Thymus (tissue), 14 donors: ENCODE results near the gene PEX7. TPM values are rescaled to one million over a fixed set of nuclear protein-coding genes. Genes with fewer than 3 reads are reported as not detected.
A peak's percentile ranks its signal among the peaks of the same experiment; 100 is the strongest.

Experiments
- DNase-seq, 9 donors: peaks; one replicate each; pipeline ENCODE4 v3.0.0-alpha.2; 2013; ENCODE audit warnings: low spot score in 9 of 9, low read depth in 6 of 9, missing footprints in 1 of 9
- H3K27ac ChIP-seq, 2 donors: one replicate each; pipeline ENCODE4 v1.5.1; 2013; ENCODE audit warnings: control low read depth in 1 of 2, low read depth in 1 of 2, low read length in 1 of 2, mild to moderate bottlenecking in 1 of 2, moderate library complexity in 1 of 2
- H3K27me3 ChIP-seq, 2 donors: one replicate each; pipeline ENCODE4 v1.5.1; 2013; ENCODE audit warnings: low read length in 1 of 2; ENCODE audit not compliant: control insufficient read depth in 2 of 2, insufficient read depth in 1 of 2
- H3K36me3 ChIP-seq, 2 donors: one replicate each; pipeline ENCODE4 v1.5.1; 2013; ENCODE audit warnings: low read length in 1 of 2, mild to moderate bottlenecking in 1 of 2, moderate library complexity in 1 of 2; ENCODE audit not compliant: control insufficient read depth in 2 of 2, insufficient read depth in 2 of 2
- H3K4me1 ChIP-seq, 2 donors: one replicate each; pipeline ENCODE4 v1.5.1; 2013; ENCODE audit warnings: low read length in 2 of 2; ENCODE audit not compliant: control insufficient read depth in 2 of 2, insufficient read depth in 2 of 2
- H3K4me3 ChIP-seq, 2 donors: one replicate each; pipeline ENCODE4 v1.5.1; 2013; ENCODE audit warnings: low read length in 2 of 2, control low read depth in 1 of 2, mild to moderate bottlenecking in 1 of 2
- H3K9me3 ChIP-seq, 2 donors: one replicate each; pipeline ENCODE4 v1.5.1; 2013; ENCODE audit warnings: low read length in 1 of 2, mild to moderate bottlenecking in 1 of 2; ENCODE audit not compliant: control insufficient read depth in 2 of 2, insufficient read depth in 1 of 2
- WGBS: extraction: QIAGEN DNeasy Blood & Tissue Kit; methylation state at CpG from one replicate; pipeline ENCODE4 v1.1.7; 2013; 5-methylcytosine and 5-hydroxymethylcytosine counted together
- long read RNA-seq, 10 donors: transcript quantifications; one replicate each; lab custom pipeline, GENCODE V29; 2026
- polyA plus RNA-seq: library from polyadenylated mRNA; stranded (reverse); fragments of 200-250 nt; gene quantifications from one replicate; pipeline ENCODE4 v1.2.3, GENCODE V29; 2013
- total RNA-seq: library from RNA; stranded (reverse); fragments of 120-200 nt; gene quantifications from one replicate; pipeline ENCODE4 v1.2.4, GENCODE V29; 2013
- donor health status: healthy.

The PEX7 gene
- total RNA-seq: 7.4 TPM
- polyA plus RNA-seq: 8.4 TPM
- long read RNA-seq, donor 1: 0 reads
- long read RNA-seq, donor 2: 0 reads
- long read RNA-seq, donor 3, partial matches to known transcripts: 0 of 1 reads
- long read RNA-seq, donor 3, other reads (novel, unspliced or antisense): 0 of 1 reads
- long read RNA-seq, donor 4: 0 reads
- long read RNA-seq, donor 5, partial matches to known transcripts: 0 of 4 reads
- long read RNA-seq, donor 5, other reads (novel, unspliced or antisense): 0 of 4 reads
- long read RNA-seq, donor 6: 0 reads
- long read RNA-seq, donor 7: 0 reads
- long read RNA-seq, donor 8, partial matches to known transcripts: 0 of 1 reads
- long read RNA-seq, donor 8, other reads (novel, unspliced or antisense): 0 of 1 reads
- long read RNA-seq, donor 9: 0 reads
- long read RNA-seq, donor 10, partial matches to known transcripts: 0 of 2 reads
- long read RNA-seq, donor 10, other reads (novel, unspliced or antisense): 0 of 2 reads

- peak; percentile 83 to 97 (median 88) for DNase-seq
- Histone ChIP-seq H3K36me3 (peaks cover 3 to 13% of the 10 kb centered on the region in 2 donors), H3K27me3 (no peaks in the 10 kb centered on the region), H3K9me3 (peaks cover 0 to 6% of the 10 kb centered on the region in 2 donors), H3K27ac (peak within 1 kb of the TSS; percentile 38 to 92), H3K4me3 (peak within 1 kb of the TSS; percentile 68 to 85), H3K4me1 (peaks cover 0 to 10% of the 10 kb centered on the region in 2 donors)
- under 1% methylated on average over 78 of the region's 78 CpGs for WGBS
Observed at GRCh38 chr6:136822376-136823127, at the start of gene PEX7. Gene PEX7 (plus strand): TSS chr6:136822592. CDS start chr6:136822666, 74 bp downstream.

GRCh38 chr6:136772685-136773472 lies 49.5 kb upstream of the PEX7 start:
- Histone ChIP-seq H3K4me1 (no peaks in the 10 kb centered on the region), H3K27ac (peak overlapping the region; percentile 20 to 25)

GRCh38 chr6:136773473-136773796 lies 49.0 kb upstream of the PEX7 start:
- no peaks in the 10 kb centered on the region for H3K4me1 ChIP-seq
- H3K9me3 ChIP-seq: no peaks in the 10 kb centered on the region
- no peaks in the 10 kb centered on the region for H3K36me3 ChIP-seq
- no peak overlapping the region for H3K4me3 ChIP-seq
- 98% methylated on average over 4 of the region's 4 CpGs for whole genome bisulfite sequencing
- H3K27ac ChIP-seq: peak overlapping the region in 1 of 2 donors; percentile 25
- no peaks in the 10 kb centered on the region for H3K27me3 ChIP-seq
- no peak for DNase-seq

More at GRCh38 chr6:136772685-136773472, 49.5 kb upstream of the PEX7 start:
- no peak overlapping the region for H3K4me3 ChIP-seq
- DNase-seq: no peak
- WGBS: 92% methylated on average over 6 of the region's 6 CpGs
- no peaks in the 10 kb centered on the region for H3K9me3 ChIP-seq
- no peaks in the 10 kb centered on the region for H3K36me3 ChIP-seq
- no peaks in the 10 kb centered on the region for H3K27me3 ChIP-seq

GRCh38 chr6:136774228-136775041 lies 48.0 kb upstream of the PEX7 start:
- Histone ChIP-seq H3K4me3 (no peak overlapping the region), H3K4me1 (no peaks in the 10 kb centered on the region), H3K36me3 (no peaks in the 10 kb centered on the region), H3K27me3 (no peaks in the 10 kb centered on the region), H3K27ac (no peak overlapping the region), H3K9me3 (no peaks in the 10 kb centered on the region)
- no peak for DNase-seq
- WGBS: 91% methylated on average over 6 of the region's 6 CpGs

- Histone ChIP-seq H3K36me3 (no peaks in the 10 kb centered on the region), H3K27me3 (no peaks in the 10 kb centered on the region), H3K4me3 (no peak overlapping the region), H3K4me1 (peaks cover 0 to 2% of the 10 kb centered on the region in 2 donors), H3K27ac (no peak overlapping the region), H3K9me3 (no peaks in the 10 kb centered on the region)
- WGBS: 93% methylated on average over 3 of the region's 3 CpGs
- DNase-seq: no peak
Observed at GRCh38 chr6:136775081-136775480, 47.3 kb upstream of the PEX7 start.

- Histone ChIP-seq H3K4me1 (peaks cover 0 to 2% of the 10 kb centered on the region in 2 donors), H3K27me3 (no peaks in the 10 kb centered on the region), H3K4me3 (no peak overlapping the region), H3K36me3 (no peaks in the 10 kb centered on the region), H3K27ac (no peak overlapping the region), H3K9me3 (no peaks in the 10 kb centered on the region)
- DNase-seq: no peak
- 97% methylated on average over 2 of the region's 2 CpGs for WGBS
Observed at GRCh38 chr6:136775548-136775947, 46.8 kb upstream of the PEX7 start.

- H3K27ac ChIP-seq: no peak overlapping the region
- H3K27me3 ChIP-seq: no peaks in the 10 kb centered on the region
- H3K36me3 ChIP-seq: no peaks in the 10 kb centered on the region
- no peak for DNase-seq
- WGBS: 97% methylated on average over 3 of the region's 3 CpGs
- peaks cover 0 to 2% of the 10 kb centered on the region in 2 donors for H3K4me1 ChIP-seq
- H3K9me3 ChIP-seq: no peaks in the 10 kb centered on the region
- no peak overlapping the region for H3K4me3 ChIP-seq
Observed at GRCh38 chr6:136777651-136778050, 44.7 kb upstream of the PEX7 start.

GRCh38 chr6:136779682-136780081 lies 42.7 kb upstream of the PEX7 start:
- no peaks in the 10 kb centered on the region for H3K27me3 ChIP-seq
- no peak overlapping the region for H3K27ac ChIP-seq
- no peaks in the 10 kb centered on the region for H3K36me3 ChIP-seq
- no peak overlapping the region for H3K4me3 ChIP-seq
- H3K4me1 ChIP-seq: peaks cover 10 to 15% of the 10 kb centered on the region in 2 donors
- 80% methylated on average over 1 of the region's 1 CpG for WGBS
- DNase-seq: no peak
- H3K9me3 ChIP-seq: no peaks in the 10 kb centered on the region
